K562 (cell line): ENCODE measurements around the gene PPIL6. TPM values are rescaled to one million over a fixed set of nuclear protein-coding genes. Genes with fewer than 3 reads are reported as not detected.

Experiments
- COPS2 ChIP-seq: fragments of 450-650 bp; conservative IDR thresholded peaks from 2 replicates; pipeline ENCODE4 v1.6.1; 2016; ENCODE audit warnings: mild to moderate bottlenecking, moderate library complexity
- EP300 ChIP-seq: IDR thresholded peaks from 2 replicates; pipeline ENCODE4 v1.6.1; 2012; ENCODE audit warnings: low read length, improper control_type of control experiment
- FOXA1 ChIP-seq: fragments of 450-650 bp; IDR thresholded peaks from 2 replicates; pipeline ENCODE4 v1.6.1; 2016; ENCODE audit warnings: mild to moderate bottlenecking, borderline replicate concordance
- HCFC1 ChIP-seq: IDR thresholded peaks from 2 replicates; pipeline ENCODE4 v1.6.1; 2012; ENCODE audit warnings: low read depth, low read length, improper control_type of control experiment
- HDAC1 ChIP-seq, 2 experiments: fragments of 450-650 bp; IDR thresholded peaks; 2 replicates each; pipeline ENCODE4 v1.6.1; 2016 to 2017; ENCODE audit warnings: inconsistent platforms in 1 of 2, mild to moderate bottlenecking in 1 of 2, moderate library complexity in 1 of 2
- KLF10 ChIP-seq: fragments of 250-450 bp; sonication (Bioruptor Pico); IDR thresholded peaks from 2 replicates; pipeline ENCODE4 v1.6.1; 2021; ENCODE audit warnings: matching md5 sums
- LARP7 ChIP-seq: fragments of 450-650 bp; IDR thresholded peaks from 2 replicates; pipeline ENCODE4 v1.6.1; 2016
- MEIS2 ChIP-seq: fragments of 450-650 bp; IDR thresholded peaks from 2 replicates; pipeline ENCODE4 v1.6.1; 2014; ENCODE audit warnings: mild to moderate bottlenecking; ENCODE audit not compliant: partially characterized antibody
- NCOA6 ChIP-seq: fragments of 450-650 bp; IDR thresholded peaks from 2 replicates; pipeline ENCODE4 v1.6.1; 2017; ENCODE audit warnings: mild to moderate bottlenecking
- NFIC ChIP-seq: fragments of 450-650 bp; IDR thresholded peaks from 2 replicates; pipeline ENCODE4 v1.6.1; 2017; ENCODE audit warnings: mild to moderate bottlenecking, inconsistent platforms
- NONO ChIP-seq, 2 experiments: fragments of 200-400 bp in 1 of 2; fragments of 450-650 bp in 1 of 2; formaldehyde crosslinking in 1 of 2; IDR thresholded peaks; 2 replicates each; pipeline ENCODE4 v1.6.1; 2017; ENCODE audit warnings: low read depth in 2 of 2, mild to moderate bottlenecking in 2 of 2, moderate library complexity in 2 of 2, low read length in 1 of 2
- PHTF2 ChIP-seq: fragments of 250-450 bp; sonication (Bioruptor Pico); IDR thresholded peaks from 2 replicates; pipeline ENCODE4 v1.5.0; 2021; ENCODE audit warnings: mild to moderate bottlenecking
- RCOR1 ChIP-seq, 2 experiments: IDR thresholded peaks; 2 replicates each; pipeline ENCODE4 v1.6.1; 2012; ENCODE audit warnings: low read depth in 2 of 2, low read length in 2 of 2, borderline replicate concordance in 1 of 2, improper control_type of control experiment in 1 of 2
- ZBTB7A ChIP-seq: IDR thresholded peaks from 2 replicates; pipeline ENCODE4 v1.6.1; 2011; ENCODE audit warnings: low read depth, mild to moderate bottlenecking, low read length, moderate library complexity, borderline replicate concordance; ENCODE audit not compliant: control insufficient read depth
- ZNF282 ChIP-seq: sonication (generic); formaldehyde crosslinking; IDR thresholded peaks from 2 replicates; pipeline ENCODE4 v1.8.1; 2023; ENCODE audit warnings: missing genetic modification reagents
- ZNF707 ChIP-seq: fragments of 250-450 bp; sonication (Bioruptor Pico); conservative IDR thresholded peaks from 2 replicates; pipeline ENCODE4 v1.8.0; 2022; ENCODE audit warnings: inconsistent platforms, mild to moderate bottlenecking, moderate library complexity
- ZNF764 ChIP-seq: fragments of 250-450 bp; sonication (Bioruptor Pico); IDR thresholded peaks from 2 replicates; pipeline ENCODE4 v1.4.0; 2020; ENCODE audit warnings: low read depth, mild to moderate bottlenecking, moderate library complexity
- polyA plus RNA-seq, 8 experiments: library from polyadenylated mRNA; depleted of rRNA in 4 of 8; stranded (reverse) in 5 of 8; unstranded in 3 of 8; fragments of >200 nt; fragmentation: Nextera tagmentation in 2 of 8; fragmentation: Illumina TruSeq in 1 of 8; extraction: Ambion mirVana in 2 of 8; extraction: Trizol in 1 of 8; gene quantifications; 2 replicates each; pipeline versions ENCODE4 v1.2.1 to v1.2.3, GENCODE V29; 2011 to 2014; ENCODE audit warnings: inconsistent platforms in 1 of 8, missing spikeins in 1 of 8
- total RNA-seq, 7 experiments: library from RNA; depleted of rRNA in 6 of 7; stranded (reverse); fragments of >200 nt in 6 of 7; fragmentation: Illumina TruSeq in 2 of 7; extraction: Trizol in 2 of 7; gene quantifications; 2 replicates each; pipeline versions ENCODE4 v1.2.1 to v1.2.3, GENCODE V29; 2011 to 2021; ENCODE audit warnings: low replicate concordance in 1 of 7
- TF ChIP-seq, protein P1 (sequence below), 2 experiments: fragments of 250-450 bp in 1 of 2; fragments of 450-650 bp in 1 of 2; sonication (Bioruptor Pico) in 1 of 2; IDR thresholded peaks; 2 replicates each; pipeline versions ENCODE4 v1.6.1 to v1.8.0; 2016 to 2021; ENCODE audit warnings: mild to moderate bottlenecking in 2 of 2, moderate library complexity in 2 of 2, missing compliant biosample characterization in 1 of 2, missing genetic modification characterization in 1 of 2
- TF ChIP-seq, protein P2 (sequence below), 2 experiments: fragments of 200-800 bp in 1 of 2; sonication (Bioruptor generic) in 1 of 2; sonication (generic) in 1 of 2; formaldehyde crosslinking in 1 of 2; IDR thresholded peaks in 1 of 2; conservative IDR thresholded peaks in 1 of 2; 2 replicates each; pipeline versions ENCODE4 v1.5.0 to v1.6.1; 2016 to 2020; ENCODE audit warnings: missing compliant biosample characterization in 1 of 2, missing genetic modification characterization in 1 of 2, missing genetic modification reagents in 1 of 2
- TF ChIP-seq, protein P3 (sequence below): sonication (generic); formaldehyde crosslinking; IDR thresholded peaks from 2 replicates; pipeline ENCODE4 v1.9.0; 2022; ENCODE audit warnings: mild to moderate bottlenecking, missing genetic modification reagents
- TF ChIP-seq, protein P4 (sequence below): fragments of 250-450 bp; sonication (Bioruptor Pico); IDR thresholded peaks from 2 replicates; pipeline ENCODE4 v1.8.0; 2021; ENCODE audit warnings: mild to moderate bottlenecking, moderate library complexity
- TF ChIP-seq, protein P5 (sequence below): fragments of 450-650 bp; formaldehyde crosslinking; IDR thresholded peaks from 2 replicates; pipeline ENCODE4 v1.4.0; 2020; ENCODE audit warnings: mild to moderate bottlenecking, moderate library complexity

PPIL6 gene
- total and polyA plus RNA-seq, 9 of the 15 experiments (the other 6 are each of a cell fraction or from before 2014, with no cell fraction given): 0.03 to 0.98 (median 0.41) TPM; not detected in 1

DNA sequence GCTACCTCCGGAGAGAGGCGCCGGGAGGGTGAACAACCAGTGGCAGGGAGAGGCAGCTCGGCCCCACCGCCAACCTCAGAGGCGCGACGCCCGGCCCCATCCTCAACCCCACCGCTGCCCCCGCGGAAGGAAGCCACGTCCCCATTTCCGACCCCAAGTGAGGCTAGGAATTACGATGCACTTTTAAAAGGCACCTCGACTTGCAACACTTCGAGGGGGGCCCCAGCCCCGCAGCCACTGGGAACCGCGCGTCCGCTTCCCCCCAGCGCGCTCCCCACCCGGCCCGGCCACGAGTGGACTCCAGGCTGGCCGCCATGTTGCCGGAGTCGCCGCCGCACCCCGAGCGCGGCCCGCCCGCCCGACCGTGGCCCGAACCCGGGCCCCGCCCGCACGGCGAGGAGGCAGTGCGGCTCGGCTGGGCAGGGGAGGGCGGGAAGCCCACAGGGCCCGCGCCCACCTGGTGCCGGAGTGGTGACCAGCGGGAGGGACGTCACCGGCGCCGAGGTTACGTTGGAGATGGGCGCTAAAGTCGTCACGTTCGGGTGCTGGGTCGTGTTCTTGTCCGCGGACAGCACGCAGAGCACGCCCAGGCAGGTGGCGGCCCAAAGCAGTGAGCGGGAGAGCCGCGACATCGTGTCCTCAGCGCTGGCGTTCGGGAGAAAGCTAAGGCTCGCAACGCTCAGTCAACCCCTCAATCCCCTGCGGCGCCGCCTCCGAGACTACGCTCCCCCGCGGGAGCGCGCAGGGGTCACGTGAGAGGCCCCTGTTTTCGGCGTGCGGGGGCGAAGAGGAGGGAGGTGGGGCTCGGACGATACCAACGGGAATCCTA is 58.5 kb downstream of the PPIL6 start, which contains the start of gene CD164 (continued):
- TF ChIP-seq HCFC1: no peak
- no peak for TF ChIP-seq NCOA6
- TF ChIP-seq, protein P1, sequence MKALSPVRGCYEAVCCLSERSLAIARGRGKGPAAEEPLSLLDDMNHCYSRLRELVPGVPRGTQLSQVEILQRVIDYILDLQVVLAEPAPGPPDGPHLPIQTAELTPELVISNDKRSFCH (CRISPR knock-in tag; IDR thresholded peaks at IDR 0.05): no peak
- TF ChIP-seq, protein P1 (tag; IDR thresholded peaks at IDR 0.05): peak; percentile 70; the same call in 1 of the 2 replicates
- TF ChIP-seq HDAC1 (IDR thresholded peaks at IDR 0.05): peak in 1 of 2 experiments; percentile 68; a peak in 1 of 4 replicates
- TF ChIP-seq, protein P2, sequence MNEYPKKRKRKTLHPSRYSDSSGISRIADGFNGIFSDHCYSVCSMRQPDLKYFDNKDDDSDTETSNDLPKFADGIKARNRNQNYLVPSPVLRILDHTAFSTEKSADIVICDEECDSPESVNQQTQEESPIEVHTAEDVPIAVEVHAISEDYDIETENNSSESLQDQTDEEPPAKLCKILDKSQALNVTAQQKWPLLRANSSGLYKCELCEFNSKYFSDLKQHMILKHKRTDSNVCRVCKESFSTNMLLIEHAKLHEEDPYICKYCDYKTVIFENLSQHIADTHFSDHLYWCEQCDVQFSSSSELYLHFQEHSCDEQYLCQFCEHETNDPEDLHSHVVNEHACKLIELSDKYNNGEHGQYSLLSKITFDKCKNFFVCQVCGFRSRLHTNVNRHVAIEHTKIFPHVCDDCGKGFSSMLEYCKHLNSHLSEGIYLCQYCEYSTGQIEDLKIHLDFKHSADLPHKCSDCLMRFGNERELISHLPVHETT (CRISPR knock-in tag; conservative IDR thresholded peaks at IDR 0.05 in 1 of 2, IDR thresholded peaks at IDR 0.05 in 1 of 2): peak in 1 of 2 experiments; percentile 20; a peak in 1 of 4 replicates
- TF ChIP-seq, protein P3, sequence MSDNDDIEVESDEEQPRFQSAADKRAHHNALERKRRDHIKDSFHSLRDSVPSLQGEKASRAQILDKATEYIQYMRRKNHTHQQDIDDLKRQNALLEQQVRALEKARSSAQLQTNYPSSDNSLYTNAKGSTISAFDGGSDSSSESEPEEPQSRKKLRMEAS (CRISPR knock-in tag): peak; percentile 74
- TF ChIP-seq NFIC: peak; percentile 31
- TF ChIP-seq, protein P4, sequence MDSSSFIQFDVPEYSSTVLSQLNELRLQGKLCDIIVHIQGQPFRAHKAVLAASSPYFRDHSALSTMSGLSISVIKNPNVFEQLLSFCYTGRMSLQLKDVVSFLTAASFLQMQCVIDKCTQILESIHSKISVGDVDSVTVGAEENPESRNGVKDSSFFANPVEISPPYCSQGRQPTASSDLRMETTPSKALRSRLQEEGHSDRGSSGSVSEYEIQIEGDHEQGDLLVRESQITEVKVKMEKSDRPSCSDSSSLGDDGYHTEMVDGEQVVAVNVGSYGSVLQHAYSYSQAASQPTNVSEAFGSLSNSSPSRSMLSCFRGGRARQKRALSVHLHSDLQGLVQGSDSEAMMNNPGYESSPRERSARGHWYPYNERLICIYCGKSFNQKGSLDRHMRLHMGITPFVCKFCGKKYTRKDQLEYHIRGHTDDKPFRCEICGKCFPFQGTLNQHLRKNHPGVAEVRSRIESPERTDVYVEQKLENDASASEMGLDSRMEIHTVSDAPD (CRISPR knock-in tag): no peak
- TF ChIP-seq ZNF282 (CRISPR knock-in tag): peak; percentile 66; the same call in 1 of the 2 replicates
- no peak for TF ChIP-seq COPS2
- TF ChIP-seq RCOR1 (IDR thresholded peaks at IDR 0.05; ENCODE audit: borderline replicate concordance in 1 of 2, low read depth in 2 of 2, low read length in 2 of 2): no peak; a peak in 1 of 4 replicates
- no peak for TF ChIP-seq KLF10
- TF ChIP-seq, protein P5, sequence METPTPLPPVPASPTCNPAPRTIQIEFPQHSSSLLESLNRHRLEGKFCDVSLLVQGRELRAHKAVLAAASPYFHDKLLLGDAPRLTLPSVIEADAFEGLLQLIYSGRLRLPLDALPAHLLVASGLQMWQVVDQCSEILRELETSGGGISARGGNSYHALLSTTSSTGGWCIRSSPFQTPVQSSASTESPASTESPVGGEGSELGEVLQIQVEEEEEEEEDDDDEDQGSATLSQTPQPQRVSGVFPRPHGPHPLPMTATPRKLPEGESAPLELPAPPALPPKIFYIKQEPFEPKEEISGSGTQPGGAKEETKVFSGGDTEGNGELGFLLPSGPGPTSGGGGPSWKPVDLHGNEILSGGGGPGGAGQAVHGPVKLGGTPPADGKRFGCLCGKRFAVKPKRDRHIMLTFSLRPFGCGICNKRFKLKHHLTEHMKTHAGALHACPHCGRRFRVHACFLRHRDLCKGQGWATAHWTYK (CRISPR knock-in tag): 0 out of 2 replicates have a peak, but pooled peaks have one; percentile 13
- no peak for TF ChIP-seq PHTF2 (CRISPR knock-in tag)
- TF ChIP-seq LARP7: no peak
- TF ChIP-seq ZBTB7A: peak; percentile 50
- 0 out of 4 replicates have a peak, but pooled peaks of 1 of the 2 experiments have one; percentile 24 for TF ChIP-seq NONO (IDR thresholded peaks at IDR 0.05; ENCODE audit: low read depth in 2 of 2, low read length in 1 of 2)
- TF ChIP-seq FOXA1: no peak
- TF ChIP-seq ZNF764 (CRISPR knock-in tag): no peak
- TF ChIP-seq EP300: peak; percentile 17; the same call in 1 of the 2 replicates
- TF ChIP-seq MEIS2: peak; percentile 7
- TF ChIP-seq ZNF707 (CRISPR knock-in tag): no peak
